SJCRH30 (cell line): ENCODE measurements around the gene CHRNB2. TPM values are rescaled to one million over a fixed set of nuclear protein-coding genes. Genes with fewer than 3 reads are reported as not detected.
A peak's percentile ranks its signal among the peaks of the same experiment; 100 is the strongest.

Experiments
- DNase-seq, 2 experiments: peaks; one replicate each; pipeline ENCODE4 v3.0.0-alpha.2; 2015 to 2020
- H3K27ac ChIP-seq: fragments of 250-450 bp; sonication (Bioruptor Pico); 2 replicates; pipeline ENCODE4 v1.5.1; 2020; ENCODE audit warnings: mild to moderate bottlenecking, moderate library complexity
- H3K27me3 ChIP-seq: fragments of 250-450 bp; sonication (Bioruptor Pico); 2 replicates; pipeline ENCODE4 v1.5.1; 2020; ENCODE audit warnings: mild to moderate bottlenecking, moderate library complexity
- H3K36me3 ChIP-seq: fragments of 250-450 bp; sonication (Bioruptor Pico); 2 replicates; pipeline ENCODE4 v1.5.1; 2020; ENCODE audit warnings: mild to moderate bottlenecking, moderate library complexity
- H3K4me1 ChIP-seq: fragments of 250-450 bp; sonication (Bioruptor Pico); 2 replicates; pipeline ENCODE4 v1.5.1; 2020; ENCODE audit warnings: mild to moderate bottlenecking, moderate library complexity
- H3K4me3 ChIP-seq: fragments of 250-450 bp; sonication (Bioruptor Pico); 2 replicates; pipeline ENCODE4 v1.5.1; 2020; ENCODE audit warnings: mild to moderate bottlenecking, moderate library complexity
- H3K9me3 ChIP-seq: fragments of 250-450 bp; sonication (Bioruptor Pico); replicated peaks from 2 replicates; pipeline ENCODE4 v1.5.1; 2020; ENCODE audit warnings: mild to moderate bottlenecking, moderate library complexity
- total RNA-seq: library from RNA; depleted of rRNA; stranded (reverse); fragments of >200 nt; shearing (Covaris generic); gene quantifications from 2 replicates; pipeline ENCODE4 v1.2.3, GENCODE V29; 2014

CHRNB2 gene
- total RNA-seq, 1 experiment from 2014 or later = 0.08 TPM

DNA sequence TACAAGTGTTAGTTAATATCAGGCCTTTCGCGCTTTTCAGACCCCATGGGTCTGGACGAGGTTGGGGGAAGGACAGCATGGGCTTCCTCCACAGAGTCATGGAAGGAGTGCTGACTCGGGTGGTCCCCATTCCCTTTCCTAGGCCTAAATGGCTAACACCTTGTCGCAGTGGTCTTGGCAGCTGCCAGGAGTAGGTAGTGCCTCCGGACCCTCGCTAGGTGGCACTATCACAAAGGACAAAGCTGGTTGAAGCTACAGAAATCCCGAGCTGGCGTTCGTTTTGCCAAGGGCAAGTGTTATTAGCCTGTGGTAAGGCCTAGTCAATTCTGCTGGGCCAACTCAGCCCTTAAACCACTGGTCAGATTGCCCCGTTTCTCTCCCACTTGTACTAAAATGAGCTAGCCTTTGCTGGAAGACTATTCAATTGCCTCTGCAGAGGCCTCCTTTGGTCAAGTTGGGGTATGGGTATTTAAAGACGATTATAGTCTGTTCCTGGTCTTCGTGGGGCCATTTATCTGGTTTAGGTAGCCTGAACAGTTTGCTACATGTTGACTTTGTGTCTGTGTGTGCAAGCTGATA lies 8.0 kb upstream of the CHRNB2 start:
- H3K27ac ChIP-seq = peak overlapping the region; percentile 65
- H3K9me3 ChIP-seq = no peaks in the 10 kb centered on the region
- peak; percentile 89 to 95 for DNase-seq
- no peaks in the 10 kb centered on the region for H3K4me1 ChIP-seq
- no peaks in the 10 kb centered on the region for H3K27me3 ChIP-seq
- H3K36me3 ChIP-seq = peaks cover 16% of the 10 kb centered on the region
- H3K4me3 ChIP-seq = peak overlapping the region; percentile 60

DNA sequence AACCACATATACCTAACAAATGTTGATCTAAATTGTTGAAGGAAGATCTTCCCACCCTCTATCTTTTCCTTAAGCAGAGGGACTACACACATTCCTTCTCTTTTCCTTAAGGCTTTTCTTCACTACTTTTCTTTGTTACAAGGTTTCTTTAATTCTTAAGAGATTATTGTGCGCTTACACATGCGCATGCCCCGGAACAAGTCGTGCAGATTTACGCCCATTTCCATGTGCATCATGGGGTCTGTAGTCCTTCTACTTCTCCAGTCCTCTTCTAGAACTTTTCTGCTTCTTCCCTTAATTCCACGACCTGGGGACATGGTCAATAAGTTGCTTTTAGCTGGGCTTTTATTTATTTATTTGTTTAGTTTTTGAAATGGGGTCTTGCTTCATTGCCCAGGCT lies 1.7 kb upstream of the CHRNB2 start:
- H3K4me1 ChIP-seq = no peaks in the 10 kb centered on the region
- H3K4me3 ChIP-seq = no peak overlapping the region
- no peak overlapping the region for H3K27ac ChIP-seq
- H3K36me3 ChIP-seq = no peaks in the 10 kb centered on the region
- DNase-seq = no peak
- H3K27me3 ChIP-seq = no peaks in the 10 kb centered on the region
- no peaks in the 10 kb centered on the region for H3K9me3 ChIP-seq

DNA sequence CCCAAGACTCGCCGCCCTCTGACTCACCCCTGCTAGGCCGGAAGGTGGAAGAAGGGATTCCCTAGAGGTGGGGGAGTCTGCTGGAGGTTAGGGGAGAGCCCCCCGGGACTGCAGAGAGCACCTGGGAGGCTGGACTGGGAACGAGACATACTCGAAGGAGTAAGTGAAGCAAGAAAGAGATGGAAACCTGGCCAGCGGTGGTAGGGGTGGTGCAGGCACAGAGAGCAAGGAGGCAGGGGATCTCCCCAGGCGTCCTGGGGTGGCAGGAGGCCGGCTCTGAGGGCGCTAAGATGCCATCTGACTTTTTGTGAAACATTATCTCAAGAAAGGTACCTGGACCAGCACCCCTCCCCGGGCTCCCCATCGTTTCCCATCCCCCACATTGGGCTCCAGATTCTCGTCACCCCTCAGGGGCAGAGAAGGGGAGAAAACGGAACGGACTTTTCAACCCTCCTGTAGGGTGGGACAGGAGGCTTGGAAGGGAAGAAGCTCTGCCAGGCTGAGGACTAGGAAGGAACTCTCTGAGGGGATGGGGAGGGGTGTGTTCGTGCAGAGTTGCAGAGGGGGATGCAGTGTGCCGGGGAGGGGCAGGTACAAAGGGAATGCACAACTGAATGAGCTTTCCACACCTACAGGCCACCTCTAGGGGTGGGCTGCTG lies 708 bp downstream of the CHRNB2 start:
- Histone ChIP-seq H3K4me1 (no peaks in the 10 kb centered on the region), H3K36me3 (no peaks in the 10 kb centered on the region), H3K4me3 (no peak overlapping the region), H3K27me3 (no peaks in the 10 kb centered on the region), H3K27ac (no peak overlapping the region), H3K9me3 (no peaks in the 10 kb centered on the region)
- DNase-seq = no peak

DNA sequence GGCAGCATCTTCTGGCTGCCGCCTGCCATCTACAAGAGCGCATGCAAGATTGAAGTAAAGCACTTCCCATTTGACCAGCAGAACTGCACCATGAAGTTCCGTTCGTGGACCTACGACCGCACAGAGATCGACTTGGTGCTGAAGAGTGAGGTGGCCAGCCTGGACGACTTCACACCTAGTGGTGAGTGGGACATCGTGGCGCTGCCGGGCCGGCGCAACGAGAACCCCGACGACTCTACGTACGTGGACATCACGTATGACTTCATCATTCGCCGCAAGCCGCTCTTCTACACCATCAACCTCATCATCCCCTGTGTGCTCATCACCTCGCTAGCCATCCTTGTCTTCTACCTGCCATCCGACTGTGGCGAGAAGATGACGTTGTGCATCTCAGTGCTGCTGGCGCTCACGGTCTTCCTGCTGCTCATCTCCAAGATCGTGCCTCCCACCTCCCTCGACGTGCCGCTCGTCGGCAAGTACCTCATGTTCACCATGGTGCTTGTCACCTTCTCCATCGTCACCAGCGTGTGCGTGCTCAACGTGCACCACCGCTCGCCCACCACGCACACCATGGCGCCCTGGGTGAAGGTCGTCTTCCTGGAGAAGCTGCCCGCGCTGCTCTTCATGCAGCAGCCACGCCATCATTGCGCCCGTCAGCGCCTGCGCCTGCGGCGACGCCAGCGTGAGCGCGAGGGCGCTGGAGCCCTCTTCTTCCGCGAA lies 3.8 kb downstream of the CHRNB2 start:
- peaks cover 17% of the 10 kb centered on the region; the same call in 1 of the 2 replicates for H3K4me1 ChIP-seq
- no peaks in the 10 kb centered on the region for H3K36me3 ChIP-seq
- H3K27ac ChIP-seq = no peak overlapping the region
- H3K4me3 ChIP-seq = no peak overlapping the region
- H3K27me3 ChIP-seq = no peaks in the 10 kb centered on the region
- no peaks in the 10 kb centered on the region for H3K9me3 ChIP-seq
- no peak for DNase-seq

DNA sequence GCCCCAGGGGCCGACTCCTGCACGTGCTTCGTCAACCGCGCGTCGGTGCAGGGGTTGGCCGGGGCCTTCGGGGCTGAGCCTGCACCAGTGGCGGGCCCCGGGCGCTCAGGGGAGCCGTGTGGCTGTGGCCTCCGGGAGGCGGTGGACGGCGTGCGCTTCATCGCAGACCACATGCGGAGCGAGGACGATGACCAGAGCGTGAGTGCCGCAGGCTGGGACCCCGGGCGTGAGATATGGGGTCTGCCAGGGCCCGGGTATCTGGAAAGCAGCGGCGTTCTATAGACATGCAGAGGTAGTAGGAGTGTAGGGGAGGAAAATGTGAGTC lies 4.3 kb downstream of the CHRNB2 start:
- H3K4me1 ChIP-seq = peaks cover 22% of the 10 kb centered on the region; the same call in 1 of the 2 replicates
- no peak for DNase-seq

DNA sequence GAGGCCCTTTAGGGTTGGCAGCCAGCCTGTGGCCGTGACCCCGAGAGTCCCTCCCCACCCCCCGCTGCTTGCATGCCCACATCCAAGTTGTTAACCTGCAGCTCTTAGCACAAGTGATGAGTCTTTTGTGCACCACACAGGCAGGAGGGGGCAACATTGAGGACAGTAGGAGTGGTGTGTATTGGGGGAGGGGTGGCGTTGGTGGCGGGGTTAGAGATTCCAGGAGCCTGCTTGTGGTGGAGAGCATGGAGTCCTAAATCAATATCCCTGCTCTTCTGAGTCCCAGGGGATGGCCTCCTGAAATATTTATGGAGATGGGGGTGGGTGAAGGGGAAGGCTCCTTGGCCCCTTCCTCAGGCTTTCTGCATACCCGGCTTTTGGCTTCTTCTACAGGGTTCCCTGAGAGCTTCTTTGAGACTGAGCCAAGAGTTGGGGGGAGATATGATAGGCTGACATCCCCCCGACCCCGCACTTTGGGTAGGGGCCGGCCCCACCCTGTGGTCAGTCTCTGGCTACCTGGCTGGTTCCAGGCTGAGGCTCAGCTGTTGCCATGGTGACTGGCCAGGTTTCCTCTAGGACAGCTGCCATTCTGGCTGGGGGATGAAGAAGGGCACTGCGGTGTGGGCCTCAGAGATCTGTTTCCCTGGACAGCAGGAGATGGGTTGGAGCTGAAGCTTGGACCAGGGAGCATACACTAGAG lies 5.0 kb downstream of the CHRNB2 start:
- Histone ChIP-seq H3K4me1 (peaks cover 27% of the 10 kb centered on the region), H3K36me3 (no peaks in the 10 kb centered on the region), H3K9me3 (no peaks in the 10 kb centered on the region), H3K4me3 (no peak overlapping the region), H3K27ac (no peak overlapping the region), H3K27me3 (no peaks in the 10 kb centered on the region)
- peak; percentile 20 to 28 for DNase-seq

More for the DNA sequence above, 4.3 kb downstream of the CHRNB2 start:
- no peaks in the 10 kb centered on the region for H3K36me3 ChIP-seq
- H3K9me3 ChIP-seq = no peaks in the 10 kb centered on the region
- H3K27me3 ChIP-seq = no peaks in the 10 kb centered on the region
- no peak overlapping the region for H3K4me3 ChIP-seq
- no peak overlapping the region for H3K27ac ChIP-seq

DNA sequence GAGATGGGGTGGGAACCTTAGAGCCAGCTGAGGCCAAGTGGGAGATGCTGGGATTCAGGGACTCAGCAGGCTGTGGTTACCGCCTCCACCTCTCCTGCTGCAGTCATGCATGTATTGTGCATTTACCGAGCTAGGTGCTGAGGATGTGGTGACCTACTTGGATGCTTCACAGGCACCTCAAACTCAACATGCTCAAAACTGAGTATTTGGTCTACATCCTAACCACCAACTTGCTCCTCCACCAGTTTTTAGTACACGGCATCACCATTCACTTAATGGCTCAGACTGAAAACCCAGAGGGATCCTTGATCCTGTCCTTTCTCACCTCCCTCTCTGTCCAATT lies 5.6 kb downstream of the CHRNB2 start:
- Histone ChIP-seq H3K9me3 (no peaks in the 10 kb centered on the region), H3K4me1 (peaks cover 31% of the 10 kb centered on the region), H3K27me3 (no peaks in the 10 kb centered on the region), H3K4me3 (no peak overlapping the region), H3K27ac (no peak overlapping the region), H3K36me3 (no peaks in the 10 kb centered on the region)
- DNase-seq = no peak

DNA sequence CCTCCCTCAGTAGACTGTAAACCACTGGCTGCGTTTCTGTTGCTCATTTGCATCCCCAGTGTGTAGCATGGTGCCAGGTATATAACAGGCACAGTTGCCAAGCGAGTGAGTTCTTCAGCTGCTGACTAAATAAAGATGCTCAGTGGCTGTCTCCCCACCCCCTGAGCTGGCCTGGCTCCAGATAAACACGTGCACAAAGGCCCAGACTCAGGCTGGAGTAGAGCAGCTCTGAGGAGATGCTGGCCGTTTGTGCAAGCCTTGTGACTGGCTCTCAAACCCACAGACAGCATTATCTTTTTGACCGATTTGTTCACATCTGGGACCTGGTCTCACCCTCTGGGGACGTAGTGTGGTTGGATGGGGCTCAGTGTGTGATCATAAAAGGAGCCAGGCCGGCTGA lies 7.1 kb downstream of the CHRNB2 start:
- H3K9me3 ChIP-seq = no peaks in the 10 kb centered on the region
- no peak overlapping the region for H3K27ac ChIP-seq
- DNase-seq = peak; percentile 60 to 69

DNA sequence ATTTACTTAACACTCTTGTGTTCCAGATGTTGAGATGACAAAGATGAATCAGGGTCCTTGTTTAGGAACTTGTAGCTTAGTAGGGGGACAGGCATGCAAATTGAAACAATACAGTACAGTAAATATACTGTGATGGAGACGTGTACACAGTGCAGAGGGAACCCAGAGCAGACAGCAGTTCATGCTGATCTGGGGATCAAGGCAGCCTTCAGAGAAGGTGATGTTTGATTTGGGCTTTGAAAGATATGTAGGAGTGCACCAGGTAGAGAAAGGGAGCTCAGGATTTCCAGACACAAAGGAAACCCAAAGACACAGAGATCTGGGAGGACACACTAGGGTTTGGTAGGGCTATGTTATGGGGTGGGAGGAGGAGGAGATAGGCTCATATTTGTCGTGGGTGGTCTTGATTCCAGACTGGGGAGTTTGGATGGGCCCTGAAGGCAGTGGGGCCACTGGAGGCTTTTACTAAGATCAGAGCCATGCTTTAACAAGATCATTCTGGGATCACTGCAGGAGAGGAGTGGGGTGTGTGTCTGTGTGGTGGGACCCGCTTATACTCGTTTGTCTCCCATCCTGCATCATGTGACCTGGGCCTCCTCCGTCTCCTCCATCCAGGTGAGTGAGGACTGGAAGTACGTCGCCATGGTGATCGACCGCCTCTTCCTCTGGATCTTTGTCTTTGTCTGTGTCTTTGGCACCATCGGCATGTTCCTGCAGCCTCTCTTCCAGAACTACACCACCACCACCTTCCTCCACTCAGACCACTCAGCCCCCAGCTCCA lies 7.8 kb downstream of the CHRNB2 start:
- Histone ChIP-seq H3K4me3 (no peak overlapping the region), H3K4me1 (peaks cover 40% of the 10 kb centered on the region), H3K27ac (no peak overlapping the region), H3K9me3 (no peaks in the 10 kb centered on the region), H3K36me3 (peaks cover 9% of the 10 kb centered on the region; the same call in 1 of the 2 replicates), H3K27me3 (no peaks in the 10 kb centered on the region)
- DNase-seq = no peak

More for the DNA sequence above, 7.1 kb downstream of the CHRNB2 start:
- Histone ChIP-seq H3K4me1 (peaks cover 40% of the 10 kb centered on the region), H3K36me3 (peaks cover 3% of the 10 kb centered on the region; the same call in 1 of the 2 replicates), H3K4me3 (no peak overlapping the region), H3K27me3 (no peaks in the 10 kb centered on the region)

DNA sequence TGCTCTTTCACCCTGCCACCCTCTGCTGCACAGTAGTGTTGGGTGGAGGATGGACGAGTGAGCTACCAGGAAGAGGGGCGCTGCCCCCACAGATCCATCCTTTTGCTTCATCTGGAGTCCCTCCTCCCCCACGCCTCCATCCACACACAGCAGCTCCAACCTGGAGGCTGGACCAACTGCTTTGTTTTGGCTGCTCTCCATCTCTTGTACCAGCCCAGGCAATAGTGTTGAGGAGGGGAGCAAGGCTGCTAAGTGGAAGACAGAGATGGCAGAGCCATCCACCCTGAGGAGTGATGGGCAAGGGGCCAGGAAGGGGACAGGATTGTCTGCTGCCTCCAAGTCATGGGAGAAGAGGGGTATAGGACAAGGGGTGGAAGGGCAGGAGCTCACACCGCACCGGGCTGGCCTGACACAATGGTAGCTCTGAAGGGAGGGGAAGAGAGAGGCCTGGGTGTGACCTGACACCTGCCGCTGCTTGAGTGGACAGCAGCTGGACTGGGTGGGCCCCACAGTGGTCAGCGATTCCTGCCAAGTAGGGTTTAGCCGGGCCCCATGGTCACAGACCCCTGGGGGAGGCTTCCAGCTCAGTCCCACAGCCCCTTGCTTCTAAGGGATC lies 8.5 kb downstream of the CHRNB2 start:
- Histone ChIP-seq H3K4me1 (peaks cover 40% of the 10 kb centered on the region), H3K9me3 (no peaks in the 10 kb centered on the region), H3K27ac (no peak overlapping the region), H3K27me3 (no peaks in the 10 kb centered on the region), H3K4me3 (no peak overlapping the region), H3K36me3 (peaks cover 17% of the 10 kb centered on the region; the same call in 1 of the 2 replicates)
- peak; percentile 21 to 33 for DNase-seq

DNA sequence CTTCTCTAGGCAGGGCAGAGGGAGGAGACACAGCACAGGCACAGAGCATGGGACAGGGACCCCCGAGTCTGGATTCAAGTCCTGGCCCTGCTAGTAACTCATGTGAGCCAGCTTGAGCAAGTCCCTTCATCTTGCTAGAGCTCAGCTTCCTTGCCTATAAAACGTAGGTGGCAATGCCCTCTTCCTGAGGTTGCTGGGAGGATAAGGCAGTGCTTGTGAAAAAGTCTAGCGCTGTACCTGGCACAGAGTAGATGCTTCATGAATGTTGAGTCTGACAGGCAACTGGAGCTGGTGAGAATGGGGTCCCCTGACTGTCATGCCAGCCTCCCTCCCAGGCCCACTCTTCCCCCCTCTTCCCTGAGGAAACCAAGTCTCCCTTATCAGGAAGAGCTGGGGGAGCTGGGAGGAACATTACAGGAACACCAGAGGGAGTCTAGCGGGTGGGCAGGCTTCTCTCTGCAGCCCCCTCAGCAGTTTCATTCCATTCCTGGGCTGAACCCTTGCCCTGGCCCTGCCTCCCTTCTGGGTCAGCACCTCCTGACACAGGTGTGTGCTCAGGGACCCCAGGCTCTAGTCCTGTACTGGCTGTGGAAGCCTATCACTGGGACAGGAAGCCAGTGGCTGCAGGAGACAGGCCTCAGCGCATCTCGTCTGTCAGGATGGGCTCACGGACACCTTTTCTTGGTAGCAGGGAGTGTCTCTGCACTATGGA lies 9.9 kb downstream of the CHRNB2 start:
- Histone ChIP-seq H3K27ac (no peak overlapping the region), H3K4me1 (peaks cover 40% of the 10 kb centered on the region), H3K27me3 (no peaks in the 10 kb centered on the region), H3K36me3 (peaks cover 20% of the 10 kb centered on the region), H3K4me3 (no peak overlapping the region), H3K9me3 (no peaks in the 10 kb centered on the region)
- DNase-seq = no peak

DNA sequence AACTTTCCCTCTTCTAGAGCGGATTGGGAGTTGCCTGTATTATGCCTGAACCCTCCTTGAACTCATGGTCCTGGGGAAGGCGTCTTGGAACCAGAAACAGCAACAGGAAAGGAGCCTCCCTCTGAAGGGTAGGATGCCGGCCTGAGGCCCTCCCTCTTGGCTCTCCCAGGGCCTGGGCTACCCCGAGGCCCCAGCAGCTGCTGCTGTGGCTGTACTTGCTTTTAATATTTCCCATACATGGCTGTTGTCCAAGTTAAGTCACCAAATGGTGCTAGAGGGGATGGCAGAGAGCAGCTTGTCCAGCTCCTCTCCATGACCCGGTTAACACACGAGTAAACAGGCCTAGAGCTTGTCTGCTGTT lies 10.5 kb downstream of the CHRNB2 start:
- peak; percentile 59 to 71 for DNase-seq
- H3K27me3 ChIP-seq = no peaks in the 10 kb centered on the region
- no peak overlapping the region for H3K27ac ChIP-seq
- H3K4me1 ChIP-seq = peaks cover 43% of the 10 kb centered on the region
- H3K9me3 ChIP-seq = no peaks in the 10 kb centered on the region
- no peak overlapping the region for H3K4me3 ChIP-seq
- H3K36me3 ChIP-seq = peaks cover 24% of the 10 kb centered on the region

DNA sequence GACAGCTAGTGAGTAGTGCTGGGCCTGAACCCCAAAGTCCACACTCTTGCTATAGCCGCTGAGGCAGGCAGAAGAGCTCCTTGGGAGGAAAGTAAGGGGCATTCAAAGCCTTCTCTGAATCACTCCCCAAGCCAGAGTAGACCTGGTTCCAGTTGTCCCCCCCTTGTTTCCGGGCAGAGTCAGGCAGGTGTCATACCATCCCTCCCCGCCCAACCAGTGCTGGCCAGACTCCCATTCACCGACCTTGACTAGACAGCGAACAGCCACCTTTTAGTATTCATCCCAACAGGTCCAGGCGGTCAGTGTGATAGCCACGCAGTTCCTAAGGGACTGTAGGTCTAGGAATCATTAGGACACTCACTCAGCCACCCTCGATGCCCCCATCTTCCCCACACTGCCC lies 11.8 kb downstream of the CHRNB2 start:
- Histone ChIP-seq H3K4me3 (no peak overlapping the region), H3K27me3 (no peaks in the 10 kb centered on the region), H3K9me3 (no peaks in the 10 kb centered on the region), H3K27ac (no peak overlapping the region), H3K4me1 (peaks cover 50% of the 10 kb centered on the region), H3K36me3 (peaks cover 35% of the 10 kb centered on the region)
- DNase-seq = no peak

DNA sequence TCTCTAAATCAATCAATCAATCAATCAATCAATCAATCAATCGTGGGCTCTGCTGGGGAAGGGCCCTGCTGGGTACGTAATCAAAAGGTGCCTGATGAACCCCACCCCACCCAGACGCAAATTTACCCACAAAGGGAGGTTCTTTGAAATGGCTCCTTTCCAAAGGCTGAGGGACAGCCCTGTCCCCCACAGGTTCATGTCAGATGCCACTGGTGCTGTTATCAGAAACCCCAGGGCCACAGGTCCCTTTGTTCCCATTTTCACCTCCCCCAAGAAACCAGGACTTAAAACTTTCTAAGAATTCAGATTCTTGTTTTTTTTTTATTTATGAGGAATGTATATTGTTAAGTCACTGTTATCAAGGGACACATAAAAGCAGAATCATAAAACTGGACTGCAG lies 14.2 kb downstream of the CHRNB2 start:
- Histone ChIP-seq H3K36me3 (peaks cover 57% of the 10 kb centered on the region), H3K27me3 (no peaks in the 10 kb centered on the region), H3K27ac (no peak overlapping the region), H3K4me1 (peaks cover 43% of the 10 kb centered on the region), H3K9me3 (no peaks in the 10 kb centered on the region), H3K4me3 (no peak overlapping the region)
- no peak for DNase-seq
